HepG2 (cell line): Measurements from ENCODE around the gene KHNYN. TPM values are rescaled to one million over a fixed set of nuclear protein-coding genes. Genes with fewer than 3 reads are reported as not detected.

ENCODE experiments used
- ATF7-NPFF ChIP-seq: sonication (generic); formaldehyde crosslinking; IDR thresholded peaks from 2 replicates; pipeline ENCODE4 v1.8.1; 2023; ENCODE audit warnings: mild to moderate bottlenecking, low read depth, missing genetic modification reagents, moderate library complexity
- CBFB ChIP-seq: sonication (generic); formaldehyde crosslinking; IDR thresholded peaks from 2 replicates; pipeline ENCODE4 v1.4.0; 2020; ENCODE audit warnings: missing genetic modification reagents
- DNMT1 ChIP-seq: sonication (generic); formaldehyde crosslinking; IDR thresholded peaks from 2 replicates; pipeline ENCODE4 v1.5.1; 2020; ENCODE audit warnings: mild to moderate bottlenecking, missing genetic modification reagents
- JDP2 ChIP-seq: sonication (generic); formaldehyde crosslinking; IDR thresholded peaks from 2 replicates; pipeline ENCODE4 v1.8.1; 2022; ENCODE audit warnings: missing genetic modification reagents, borderline replicate concordance
- MLXIP ChIP-seq: sonication (generic); formaldehyde crosslinking; IDR thresholded peaks from 2 replicates; pipeline ENCODE4 v1.9.0; 2021; ENCODE audit warnings: missing genetic modification reagents, borderline replicate concordance
- PRDM10 ChIP-seq: sonication (generic); formaldehyde crosslinking; IDR thresholded peaks from 2 replicates; pipeline ENCODE4 v1.4.0; 2020; ENCODE audit warnings: low read depth, missing genetic modification reagents
- RBM22 ChIP-seq: fragments of 200-400 bp; formaldehyde crosslinking; optimal IDR thresholded peaks from 2 replicates; pipeline ENCODE3; 2017; ENCODE audit warnings: mild to moderate bottlenecking, low read length, moderate library complexity
- SIN3B ChIP-seq: fragments of 150-350 bp; IDR thresholded peaks from 2 replicates; pipeline ENCODE4 v1.6.1; 2014; ENCODE audit warnings: low read length
- SRF ChIP-seq: IDR thresholded peaks from 2 replicates; pipeline ENCODE4 v1.6.1; 2011; ENCODE audit warnings: mild to moderate bottlenecking, low read depth, low read length, moderate library complexity
- THAP8 ChIP-seq: sonication (generic); formaldehyde crosslinking; IDR thresholded peaks from 2 replicates; pipeline ENCODE4 v1.5.1; 2020; ENCODE audit warnings: missing genetic modification reagents, mild to moderate bottlenecking, borderline replicate concordance
- ZNF121 ChIP-seq: sonication (generic); formaldehyde crosslinking; IDR thresholded peaks from 2 replicates; pipeline ENCODE4 v1.5.0; 2020; ENCODE audit warnings: mild to moderate bottlenecking, missing genetic modification reagents
- ZNF24 ChIP-seq: fragments of 450-650 bp; IDR thresholded peaks from 2 replicates; pipeline ENCODE4 v1.6.1; 2017; ENCODE audit warnings: antibody characterized with exemption, mild to moderate bottlenecking
- ZNF33A ChIP-seq: sonication (generic); formaldehyde crosslinking; IDR thresholded peaks from 2 replicates; pipeline ENCODE4 v1.5.1; 2020; ENCODE audit warnings: missing genetic modification reagents, mild to moderate bottlenecking, moderate library complexity, borderline replicate concordance
- ZNF619 ChIP-seq: sonication (generic); formaldehyde crosslinking; IDR thresholded peaks from 2 replicates; pipeline ENCODE4 v1.4.0; 2020; ENCODE audit warnings: mild to moderate bottlenecking, missing genetic modification reagents
- ZNF883 ChIP-seq: sonication (generic); formaldehyde crosslinking; IDR thresholded peaks from 2 replicates; pipeline ENCODE4 v1.5.1; 2020; ENCODE audit warnings: mild to moderate bottlenecking, missing genetic modification reagents; ENCODE audit errors: not compliant biosample characterization
- polyA plus RNA-seq, 8 experiments: library from polyadenylated mRNA; depleted of rRNA in 3 of 8; stranded (reverse) in 7 of 8; unstranded in 1 of 8; fragments of >200 nt; fragmentation: Illumina TruSeq in 4 of 8; extraction: Trizol in 4 of 8; gene quantifications; 2 replicates each; pipeline versions ENCODE4 v1.2.1 to v1.2.3, GENCODE V29; 2011 to 2016; ENCODE audit warnings: low read depth in 4 of 8, missing spikeins in 1 of 8, mixed read lengths in 1 of 8; ENCODE audit not compliant: insufficient read depth in 1 of 8
- total RNA-seq, 5 experiments: library from RNA; depleted of rRNA; stranded (reverse); fragments of >200 nt; fragmentation: Illumina TruSeq; extraction: Trizol; gene quantifications; 2 replicates each; pipeline ENCODE4 v1.2.3, GENCODE V29; 2016; ENCODE audit warnings: low read depth in 1 of 5
- TF ChIP-seq, protein P1 (sequence below): sonication (generic); formaldehyde crosslinking; IDR thresholded peaks from 2 replicates; pipeline ENCODE4 v1.5.1; 2020; ENCODE audit warnings: missing genetic modification reagents, mild to moderate bottlenecking, borderline replicate concordance

The KHNYN gene
- total and polyA plus RNA-seq, 2 of the 13 experiments (the other 11 are each of a cell fraction or from before 2014, with no cell fraction given) = 52.8 to 75.7 TPM

DNA sequence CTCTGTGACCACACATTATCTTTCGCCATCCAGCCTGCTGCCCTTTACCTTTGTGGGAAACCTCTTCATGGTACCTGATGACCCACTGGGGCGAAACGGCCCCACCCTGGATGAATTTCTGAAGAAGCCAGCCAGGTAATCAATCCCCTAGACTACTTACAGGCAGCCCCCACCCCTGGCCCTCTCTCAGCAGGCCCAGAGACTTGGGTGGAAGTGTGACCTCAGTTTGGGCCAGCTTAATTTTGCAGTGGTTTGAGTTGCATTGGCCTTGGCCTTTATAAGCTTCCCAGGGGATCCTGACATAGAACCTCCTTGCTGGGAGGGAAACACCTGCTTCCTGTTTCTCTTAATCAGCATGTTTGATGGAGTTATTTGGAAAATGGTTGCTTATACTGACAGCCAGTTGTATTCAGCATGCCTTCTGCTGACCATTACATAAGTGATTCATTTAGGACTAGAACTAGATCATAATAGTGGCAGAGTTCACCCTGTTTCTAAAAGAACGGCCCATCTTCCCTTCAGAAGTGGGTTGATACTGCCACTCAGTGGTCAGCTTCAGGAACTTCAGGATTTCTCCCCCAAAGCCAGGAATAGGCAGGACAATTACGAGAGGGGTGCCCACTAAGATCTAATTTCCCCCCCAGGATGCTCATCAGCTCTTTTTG is 6.7 kb downstream of the KHNYN start (continued):
- no peak for TF ChIP-seq JDP2
- peak; percentile 74 for TF ChIP-seq SIN3B
- peak; percentile 50; the same call in 1 of the 2 replicates for TF ChIP-seq ATF7-NPFF (CRISPR knock-in tag)
- peak; percentile 59; the same call in 1 of the 2 replicates for TF ChIP-seq PRDM10 (CRISPR knock-in tag)
- no peak; the same call in 1 of the 2 replicates for TF ChIP-seq ZNF24
- no peak for TF ChIP-seq CBFB (CRISPR knock-in tag)
- TF ChIP-seq, protein P1, sequence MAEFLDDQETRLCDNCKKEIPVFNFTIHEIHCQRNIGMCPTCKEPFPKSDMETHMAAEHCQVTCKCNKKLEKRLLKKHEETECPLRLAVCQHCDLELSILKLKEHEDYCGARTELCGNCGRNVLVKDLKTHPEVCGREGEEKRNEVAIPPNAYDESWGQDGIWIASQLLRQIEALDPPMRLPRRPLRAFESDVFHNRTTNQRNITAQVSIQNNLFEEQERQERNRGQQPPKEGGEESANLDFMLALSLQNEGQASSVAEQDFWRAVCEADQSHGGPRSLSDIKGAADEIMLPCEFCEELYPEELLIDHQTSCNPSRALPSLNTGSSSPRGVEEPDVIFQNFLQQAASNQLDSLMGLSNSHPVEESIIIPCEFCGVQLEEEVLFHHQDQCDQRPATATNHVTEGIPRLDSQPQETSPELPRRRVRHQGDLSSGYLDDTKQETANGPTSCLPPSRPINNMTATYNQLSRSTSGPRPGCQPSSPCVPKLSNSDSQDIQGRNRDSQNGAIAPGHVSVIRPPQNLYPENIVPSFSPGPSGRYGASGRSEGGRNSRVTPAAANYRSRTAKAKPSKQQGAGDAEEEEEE (CRISPR knock-in tag) = 0 out of 2 replicates have a peak, but pooled peaks have one; percentile 31
- TF ChIP-seq SRF = no peak; the same call in 1 of the 2 replicates
- no peak for TF ChIP-seq THAP8 (CRISPR knock-in tag)
- no peak for TF ChIP-seq DNMT1
- no peak for TF ChIP-seq ZNF121
- TF ChIP-seq RBM22 = peak; percentile 8
- peak; percentile 41 for TF ChIP-seq ZNF883 (CRISPR knock-in tag)
- no peak for TF ChIP-seq ZNF33A (CRISPR knock-in tag)
- peak; percentile 54; the same call in 1 of the 2 replicates for TF ChIP-seq ZNF619 (CRISPR knock-in tag)
- 0 out of 2 replicates have a peak, but pooled peaks have one; percentile 56 for TF ChIP-seq MLXIP (CRISPR knock-in tag)
